OCI-LY1 (cell line): ENCODE measurements around the gene CD22.

Experiments
- CTCF ChIP-seq: fragments of 200-600 bp; sonication (generic), shearing (Covaris generic); IDR thresholded peaks from 2 replicates; pipeline ENCODE4 v1.5.1; 2017; ENCODE audit warnings: mild to moderate bottlenecking, antibody characterized with exemption, low read length, moderate library complexity, mixed read lengths
- EZH2 ChIP-seq: fragments of 200-600 bp; sonication (generic), shearing (Covaris generic); IDR thresholded peaks from 2 replicates; pipeline ENCODE4 v1.8.0; 2017; ENCODE audit warnings: borderline replicate concordance, mixed run types, mild to moderate bottlenecking, antibody characterized with exemption, low read length, moderate library complexity, mixed read lengths

- TF ChIP-seq CTCF: no peak
- TF ChIP-seq EZH2: no peak
Measured at GRCh38 chr19:35293363-35293739, 35.6 kb upstream of the CD22 start.
